Stimulated activated CD4-positive, alpha-beta T cell treated with anti-CD3 and anti-CD28 coated beads, Interleukin-4, amount 100 ng/mL, for 1 hour (primary cell): ENCODE data around the gene PCDHA6.
"Not testable (repeated sequence)": the region's sequence is repeated elsewhere in the genome, so short reads cannot be mapped to it uniquely, and the experiment has no call there.

ENCODE experiments used
- DNase-seq: peaks from one replicate; pipeline ENCODE4 v3.0.0-alpha.2; 2020

The PCDHA6 gene

GRCh38 chr5:140827704-140828361, at the start of gene PCDHA6:
Gene PCDHA6, plus strand, starts transcription at chr5:140827960. Its CDS starts 132 bp downstream, at chr5:140828092.
- no peak for DNase-seq

- DNase-seq, result no peak
Measured at GRCh38 chr5:140780512-140780911, 47.2 kb upstream of the PCDHA6 start.

- no peak for DNase-seq
Measured at GRCh38 chr5:140785905-140786686, 41.7 kb upstream of the PCDHA6 start, which contains the start of gene PCDHA1. Gene PCDHA1, plus strand, starts transcription at chr5:140786140.

- not testable (repeated sequence) for DNase-seq
Measured at GRCh38 chr5:140787422-140787821, 40.3 kb upstream of the PCDHA6 start.

GRCh38 chr5:140787849-140788504, 39.8 kb upstream of the PCDHA6 start:
- not testable (repeated sequence) for DNase-seq

GRCh38 chr5:140791089-140791488, 36.7 kb upstream of the PCDHA6 start:
- no peak for DNase-seq

- DNase-seq, result no peak
Measured at GRCh38 chr5:140794595-140795258, 33.0 kb upstream of the PCDHA6 start, which contains the start of gene PCDHA2. Gene PCDHA2, plus strand, starts transcription at chr5:140794852.

- DNase-seq, result no peak
Measured at GRCh38 chr5:140795259-140795641, 32.5 kb upstream of the PCDHA6 start.

- not testable (repeated sequence) for DNase-seq
Measured at GRCh38 chr5:140796072-140796717, 31.6 kb upstream of the PCDHA6 start.

- DNase-seq, result no peak
Measured at GRCh38 chr5:140796718-140797095, 31.1 kb upstream of the PCDHA6 start.

GRCh38 chr5:140800816-140801493, 26.8 kb upstream of the PCDHA6 start, which contains the start of gene PCDHA3:
Gene PCDHA3, plus strand, starts transcription at chr5:140801057.
- DNase-seq, result no peak

- no peak for DNase-seq
Measured at GRCh38 chr5:140801494-140801841, 26.3 kb upstream of the PCDHA6 start.

- DNase-seq, result not testable (repeated sequence)
Measured at GRCh38 chr5:140802381-140802780, 25.4 kb upstream of the PCDHA6 start.

- DNase-seq, result no peak
Measured at GRCh38 chr5:140802781-140803271, 24.9 kb upstream of the PCDHA6 start.

- no peak for DNase-seq
Measured at GRCh38 chr5:140806834-140807775, 20.7 kb upstream of the PCDHA6 start, which contains the start of gene PCDHA4. Gene PCDHA4, plus strand, starts transcription at chr5:140807068.

GRCh38 chr5:140808241-140808888, 19.4 kb upstream of the PCDHA6 start:
- not testable (repeated sequence) for DNase-seq

GRCh38 chr5:140808889-140809291, 18.9 kb upstream of the PCDHA6 start:
- DNase-seq, result no peak

GRCh38 chr5:140821375-140822280, 6.1 kb upstream of the PCDHA6 start, which contains the start of gene PCDHA5:
Gene PCDHA5, plus strand, starts transcription at chr5:140821613.
- no peak for DNase-seq

GRCh38 chr5:140822281-140822629, 5.5 kb upstream of the PCDHA6 start:
- no peak for DNase-seq
